ENCODE measurements around the gene ITGB5.

DNA sequence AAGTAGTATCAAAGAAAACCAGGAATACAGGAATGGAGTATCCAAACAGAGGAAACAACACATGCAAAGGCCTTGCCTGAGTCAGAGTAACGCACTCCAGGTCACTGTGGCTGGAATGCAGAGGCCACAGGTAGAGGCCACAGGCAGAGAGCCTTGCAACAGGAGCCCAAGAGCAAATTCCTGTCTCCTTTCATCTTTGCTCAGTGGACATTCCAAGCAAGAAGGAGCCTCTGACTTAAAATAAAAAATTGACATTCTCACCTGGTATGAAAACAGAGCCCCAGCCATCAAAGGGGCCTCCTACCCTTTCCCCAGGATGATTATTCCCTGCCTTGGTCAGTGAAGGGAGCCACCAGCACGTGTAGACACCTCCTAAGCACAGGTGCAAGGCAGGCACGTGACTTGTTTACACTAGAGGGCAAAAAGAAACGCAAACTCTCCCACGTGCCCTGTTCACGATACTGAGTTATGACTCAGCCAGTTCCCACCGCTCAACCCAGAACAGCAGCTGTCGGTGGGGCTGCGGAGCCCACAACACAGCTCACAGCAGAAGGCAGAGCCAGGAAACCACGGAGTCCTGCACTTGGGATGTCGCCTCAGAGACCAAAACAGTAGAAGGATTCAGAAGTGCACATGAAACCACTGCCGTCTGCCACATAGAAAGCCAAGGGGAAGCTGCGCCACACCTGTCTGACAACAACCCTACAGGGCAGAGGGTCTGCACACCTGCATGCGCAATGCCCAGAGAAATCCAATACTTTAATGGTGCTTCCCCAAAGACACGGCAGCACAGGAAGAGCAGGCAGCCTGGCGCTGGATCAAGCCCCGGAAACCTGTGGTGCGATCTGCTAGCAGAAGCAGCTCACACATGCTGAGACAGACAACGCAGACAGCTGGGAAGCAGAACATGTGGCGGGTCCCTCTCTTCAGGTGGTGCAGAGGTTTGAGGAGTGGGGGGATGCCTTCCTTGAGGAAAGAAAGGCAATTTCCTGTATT, 52.1 kb downstream of the ITGB5 start:
- TF ChIP-seq, protein P1, sequence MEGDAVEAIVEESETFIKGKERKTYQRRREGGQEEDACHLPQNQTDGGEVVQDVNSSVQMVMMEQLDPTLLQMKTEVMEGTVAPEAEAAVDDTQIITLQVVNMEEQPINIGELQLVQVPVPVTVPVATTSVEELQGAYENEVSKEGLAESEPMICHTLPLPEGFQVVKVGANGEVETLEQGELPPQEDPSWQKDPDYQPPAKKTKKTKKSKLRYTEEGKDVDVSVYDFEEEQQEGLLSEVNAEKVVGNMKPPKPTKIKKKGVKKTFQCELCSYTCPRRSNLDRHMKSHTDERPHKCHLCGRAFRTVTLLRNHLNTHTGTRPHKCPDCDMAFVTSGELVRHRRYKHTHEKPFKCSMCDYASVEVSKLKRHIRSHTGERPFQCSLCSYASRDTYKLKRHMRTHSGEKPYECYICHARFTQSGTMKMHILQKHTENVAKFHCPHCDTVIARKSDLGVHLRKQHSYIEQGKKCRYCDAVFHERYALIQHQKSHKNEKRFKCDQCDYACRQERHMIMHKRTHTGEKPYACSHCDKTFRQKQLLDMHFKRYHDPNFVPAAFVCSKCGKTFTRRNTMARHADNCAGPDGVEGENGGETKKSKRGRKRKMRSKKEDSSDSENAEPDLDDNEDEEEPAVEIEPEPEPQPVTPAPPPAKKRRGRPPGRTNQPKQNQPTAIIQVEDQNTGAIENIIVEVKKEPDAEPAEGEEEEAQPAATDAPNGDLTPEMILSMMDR (IDR thresholded peaks at IDR 0.05): no peak
- TF ChIP-seq POLR2A (IDR thresholded peaks at IDR 0.05): no peak
